WERI-Rb-1 (cell line): ENCODE data around the gene TFPT.

ENCODE experiments used
- DNase-seq: peaks from one replicate; pipeline ENCODE4 v3.0.0-alpha.2; 2020
- H3K27ac ChIP-seq: fragments of 250-450 bp; sonication (Bioruptor Pico); 2 replicates; pipeline ENCODE4 v1.5.1; 2020; ENCODE audit warnings: mild to moderate bottlenecking, moderate library complexity
- H3K27me3 ChIP-seq: fragments of 250-450 bp; sonication (Bioruptor Pico); 2 replicates; pipeline ENCODE4 v1.5.1; 2021; ENCODE audit warnings: mild to moderate bottlenecking, low read depth, moderate library complexity; ENCODE audit not compliant: insufficient read depth, severe bottlenecking
- H3K36me3 ChIP-seq: fragments of 250-450 bp; sonication (Bioruptor Pico); 2 replicates; pipeline ENCODE4 v1.5.1; 2020; ENCODE audit warnings: mild to moderate bottlenecking, moderate library complexity
- H3K4me3 ChIP-seq: 2 replicates; pipeline ENCODE4 v1.5.1; 2011; ENCODE audit warnings: low read depth, mild to moderate bottlenecking, control low read depth, low read length
- H3K9me3 ChIP-seq: fragments of 250-450 bp; sonication (Bioruptor Pico); 2 replicates; pipeline ENCODE4 v1.5.1; 2021; ENCODE audit warnings: mild to moderate bottlenecking, moderate library complexity; ENCODE audit not compliant: severe bottlenecking
- TF ChIP-seq, protein P1 (sequence below): IDR thresholded peaks from 2 replicates; pipeline ENCODE4 v1.5.1; 2011; ENCODE audit warnings: low read depth, mild to moderate bottlenecking, control low read depth, inconsistent platforms, low read length

Gene TFPT

DNA sequence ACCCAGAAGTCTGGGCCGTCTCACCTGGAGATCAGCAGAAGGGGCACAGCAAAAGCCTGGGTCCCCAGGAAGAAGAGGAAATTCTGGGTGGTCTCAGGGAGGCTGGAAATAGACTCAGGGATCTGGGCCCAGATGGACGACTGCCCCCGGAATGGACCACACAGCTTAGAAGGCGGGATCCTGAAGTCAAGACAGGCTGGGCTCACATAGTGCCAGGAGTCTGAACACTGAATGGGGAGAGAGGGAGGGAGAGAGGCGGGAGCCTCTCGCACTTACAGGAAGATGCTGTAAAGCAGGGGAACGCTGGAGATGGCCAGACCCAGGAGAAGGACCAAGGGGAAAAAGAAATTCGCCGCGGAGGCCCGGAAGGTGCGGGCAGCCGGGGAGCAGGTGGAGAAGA is 45.4 kb upstream of the TFPT start:
- Histone ChIP-seq H3K27ac (peak overlapping the region; percentile 87), H3K27me3 (no peaks in the 10 kb centered on the region), H3K36me3 (peaks cover 25% of the 10 kb centered on the region), H3K9me3 (no peaks in the 10 kb centered on the region), H3K4me3 (peak overlapping the region; percentile 83)
- TF ChIP-seq, protein P1, sequence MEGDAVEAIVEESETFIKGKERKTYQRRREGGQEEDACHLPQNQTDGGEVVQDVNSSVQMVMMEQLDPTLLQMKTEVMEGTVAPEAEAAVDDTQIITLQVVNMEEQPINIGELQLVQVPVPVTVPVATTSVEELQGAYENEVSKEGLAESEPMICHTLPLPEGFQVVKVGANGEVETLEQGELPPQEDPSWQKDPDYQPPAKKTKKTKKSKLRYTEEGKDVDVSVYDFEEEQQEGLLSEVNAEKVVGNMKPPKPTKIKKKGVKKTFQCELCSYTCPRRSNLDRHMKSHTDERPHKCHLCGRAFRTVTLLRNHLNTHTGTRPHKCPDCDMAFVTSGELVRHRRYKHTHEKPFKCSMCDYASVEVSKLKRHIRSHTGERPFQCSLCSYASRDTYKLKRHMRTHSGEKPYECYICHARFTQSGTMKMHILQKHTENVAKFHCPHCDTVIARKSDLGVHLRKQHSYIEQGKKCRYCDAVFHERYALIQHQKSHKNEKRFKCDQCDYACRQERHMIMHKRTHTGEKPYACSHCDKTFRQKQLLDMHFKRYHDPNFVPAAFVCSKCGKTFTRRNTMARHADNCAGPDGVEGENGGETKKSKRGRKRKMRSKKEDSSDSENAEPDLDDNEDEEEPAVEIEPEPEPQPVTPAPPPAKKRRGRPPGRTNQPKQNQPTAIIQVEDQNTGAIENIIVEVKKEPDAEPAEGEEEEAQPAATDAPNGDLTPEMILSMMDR = no peak
- no peak for DNase-seq

DNA sequence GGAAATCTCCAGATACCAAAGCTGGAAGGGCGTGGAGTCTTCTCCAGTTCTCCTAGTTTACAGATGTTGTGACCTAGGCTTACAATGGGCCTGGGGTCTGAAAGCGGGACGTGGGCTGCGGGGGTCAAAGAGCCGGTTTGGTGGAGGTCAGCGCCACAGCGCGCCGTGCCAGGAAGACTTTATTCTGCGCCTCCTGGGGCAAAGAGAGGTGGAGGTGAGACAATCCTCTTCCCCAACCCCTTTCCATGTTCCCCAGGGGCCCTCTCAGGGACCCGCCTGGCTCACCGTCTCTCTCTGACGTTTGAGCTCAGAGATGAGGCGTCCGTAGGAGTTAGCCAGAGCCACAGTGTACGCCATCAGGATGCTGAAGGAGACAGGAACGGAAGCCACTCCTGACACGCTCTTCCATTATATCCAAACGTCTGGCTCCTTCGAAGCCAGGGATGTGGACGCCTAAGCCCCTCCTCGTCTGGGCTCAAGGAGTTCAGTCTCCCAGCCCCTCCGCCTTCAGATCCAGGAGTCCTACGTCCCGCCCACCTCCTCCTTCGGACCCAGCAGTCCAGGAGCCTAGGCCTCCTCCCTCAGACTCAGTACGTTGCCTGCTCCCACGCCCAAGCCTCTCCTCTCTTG is 44.8 kb upstream of the TFPT start:
- peak overlapping the region; percentile 83 for H3K4me3 ChIP-seq
- H3K9me3 ChIP-seq = no peaks in the 10 kb centered on the region
- peaks cover 30% of the 10 kb centered on the region for H3K36me3 ChIP-seq
- DNase-seq = no peak
- H3K27ac ChIP-seq = peak overlapping the region; percentile 87
- TF ChIP-seq, protein P1 = no peak
- H3K27me3 ChIP-seq = no peaks in the 10 kb centered on the region

DNA sequence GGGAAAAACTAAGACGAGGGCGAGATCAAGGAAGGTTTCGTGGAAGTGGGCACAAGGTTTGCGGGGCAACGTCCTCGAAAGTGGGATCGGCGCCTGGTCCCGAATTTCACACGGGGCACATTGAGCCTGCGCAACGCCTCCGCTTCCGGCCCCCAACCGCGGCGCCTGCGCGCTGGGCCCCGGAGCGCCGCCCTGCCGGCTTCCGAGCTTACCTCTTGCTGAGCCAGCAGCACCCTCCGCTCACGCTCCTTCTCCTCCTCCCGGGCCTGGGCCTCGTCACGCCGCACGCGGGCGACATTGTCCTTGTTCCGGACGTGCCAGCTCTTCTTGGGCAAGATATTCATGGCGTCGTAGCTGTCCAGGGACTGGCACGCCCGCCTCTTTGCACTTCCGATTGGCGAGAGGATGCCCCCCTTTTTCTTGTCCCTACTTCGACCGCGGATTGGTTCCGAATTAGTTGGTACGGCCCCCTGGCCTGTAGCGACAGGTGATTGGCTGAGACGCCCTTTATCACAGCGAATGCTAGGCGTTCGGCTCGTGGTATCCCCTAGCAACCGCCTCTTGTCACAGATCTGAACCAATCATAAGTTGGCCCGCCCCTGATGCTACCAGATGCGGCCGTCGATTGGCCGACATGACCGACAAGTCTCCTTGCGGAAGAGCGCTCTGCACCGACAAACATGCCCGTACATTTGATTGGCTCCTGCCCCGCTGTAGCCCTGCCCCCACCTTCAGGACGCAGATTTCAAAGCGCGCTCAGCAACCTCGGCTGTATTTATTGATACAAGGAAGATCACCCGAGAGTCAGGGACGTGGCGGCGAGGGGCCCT is 44.1 kb upstream of the TFPT start, which contains the start of gene LENG1:
TSS of gene LENG1 (minus strand) at position 370 of the 830 bp plus-strand sequence. CDS start at position 344, 26 bp downstream.
- peak within 1 kb of the TSS; percentile 83 for H3K4me3 ChIP-seq
- TF ChIP-seq, protein P1 = 0 out of 2 replicates have a peak, but pooled peaks have one; percentile 6
- peak; percentile 99 for DNase-seq
- no peaks in the 10 kb centered on the region for H3K27me3 ChIP-seq
- H3K36me3 ChIP-seq = peaks cover 38% of the 10 kb centered on the region
- no peaks in the 10 kb centered on the region for H3K9me3 ChIP-seq
- peak within 1 kb of the TSS; percentile 94 for H3K27ac ChIP-seq

DNA sequence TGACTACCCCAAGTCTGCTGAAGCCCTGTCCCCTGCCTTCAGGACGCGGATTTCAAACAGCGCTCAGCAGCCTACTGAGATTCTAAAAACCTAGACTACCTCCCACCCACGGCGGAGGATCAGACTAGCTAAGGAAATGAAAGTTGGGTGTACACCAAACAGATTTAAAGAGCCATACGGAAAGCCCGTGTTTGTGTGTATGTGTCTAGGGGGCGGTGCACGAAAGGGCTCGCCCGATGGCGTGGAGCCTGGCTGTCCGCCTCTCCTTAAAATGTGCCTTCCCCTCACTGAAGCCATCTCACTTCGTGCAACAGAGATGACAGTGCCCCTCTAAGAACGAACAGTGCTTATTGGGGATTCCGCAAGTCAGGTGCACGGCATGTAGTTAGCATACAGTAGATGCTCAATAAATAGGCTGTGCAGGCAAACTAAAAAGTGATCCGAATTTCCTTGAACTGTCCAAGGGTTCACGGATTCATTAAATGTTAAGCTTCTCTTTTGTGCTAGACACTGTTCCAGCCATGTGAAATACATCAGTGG is 43.4 kb upstream of the TFPT start:
- Histone ChIP-seq H3K4me3 (peak overlapping the region; percentile 71), H3K9me3 (no peaks in the 10 kb centered on the region), H3K27ac (peak overlapping the region; percentile 94), H3K27me3 (no peaks in the 10 kb centered on the region), H3K36me3 (peaks cover 45% of the 10 kb centered on the region)
- TF ChIP-seq, protein P1 = no peak
- DNase-seq = no peak

DNA sequence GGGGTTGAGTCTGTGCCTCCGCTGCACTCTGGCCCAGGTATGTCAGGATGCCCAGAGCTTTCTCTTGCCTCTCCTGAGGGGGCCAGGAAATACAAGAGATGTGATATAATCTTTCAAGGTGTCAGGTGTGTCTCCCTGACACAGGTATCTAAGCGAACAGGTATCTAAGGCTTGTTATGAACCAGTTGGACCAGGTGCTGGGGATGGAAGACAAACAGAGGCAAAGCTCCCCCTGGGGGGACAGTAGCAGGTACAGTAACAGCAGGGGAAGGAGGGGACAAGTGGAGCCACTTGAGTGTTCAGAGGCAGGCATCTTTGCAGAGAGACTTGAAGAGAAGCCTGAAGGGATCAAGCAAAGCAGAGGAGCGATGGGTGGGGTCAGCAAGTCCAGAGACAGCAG is 41.5 kb upstream of the TFPT start:
- TF ChIP-seq, protein P1 = no peak
- H3K27ac ChIP-seq = no peak overlapping the region
- no peaks in the 10 kb centered on the region for H3K27me3 ChIP-seq
- no peak for DNase-seq
- no peak overlapping the region for H3K4me3 ChIP-seq
- no peaks in the 10 kb centered on the region for H3K9me3 ChIP-seq
- H3K36me3 ChIP-seq = peaks cover 64% of the 10 kb centered on the region
